Measurements from ENCODE around the gene SSR2.
"Not testable (repeated sequence)": the region's sequence is repeated elsewhere in the genome, so short reads cannot be mapped to it uniquely, and the experiment has no call there.

Gene SSR2

DNA sequence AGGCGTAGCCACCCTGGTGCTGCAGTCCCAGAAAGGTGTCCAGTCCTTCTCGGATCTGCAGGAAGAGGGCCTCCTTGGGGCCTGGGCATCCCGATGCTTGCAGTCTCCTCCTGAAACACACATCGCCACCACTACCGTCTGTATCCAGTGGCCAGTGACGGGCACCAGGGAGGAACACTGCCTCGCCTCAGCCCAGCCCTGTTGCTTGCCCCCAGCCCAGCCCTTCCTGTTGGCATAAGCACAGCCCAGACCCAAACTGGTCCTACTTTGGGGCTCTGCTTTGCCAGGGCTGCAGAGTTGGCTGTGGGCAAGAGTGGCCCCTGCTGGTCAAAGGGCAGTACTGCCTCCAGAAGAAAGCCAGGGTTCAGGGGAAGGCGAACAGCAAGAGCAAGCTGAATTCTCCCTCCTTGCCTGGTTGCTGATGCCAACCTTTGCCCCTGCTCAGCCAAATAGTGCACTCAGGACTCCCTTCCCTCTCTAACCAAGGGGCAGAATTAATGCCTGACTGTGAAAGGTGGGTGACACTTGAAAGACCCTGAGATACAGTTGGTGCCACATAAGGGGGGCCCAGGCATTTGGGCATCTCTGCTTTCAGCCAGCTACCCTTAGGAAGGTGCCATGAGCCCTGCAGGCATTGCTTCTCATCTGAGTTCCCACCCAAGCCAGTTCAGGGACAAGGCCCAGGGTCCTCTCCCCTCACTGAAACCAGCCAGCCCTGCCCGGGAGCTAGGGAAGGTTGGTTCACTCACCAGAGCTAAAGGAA is 31.3 kb downstream of the SSR2 start:
- peak; percentile 84 for DNase-seq

GRCh38 chr1:155984903-155985645 is 35.7 kb downstream of the SSR2 start:
- not testable (repeated sequence) for DNase-seq

GRCh38 chr1:155984341-155984740 is 36.4 kb downstream of the SSR2 start:
- DNase-seq, result no peak

- no peak for DNase-seq
Measured at GRCh38 chr1:155983191-155984024, 37.3 kb downstream of the SSR2 start.

GRCh38 chr1:155982106-155982505 is 38.6 kb downstream of the SSR2 start:
- DNase-seq, result no peak

GRCh38 chr1:155981266-155982088 is 39.3 kb downstream of the SSR2 start:
- DNase-seq, result no peak

- no peak for DNase-seq
Measured at GRCh38 chr1:155979597-155980343, 41.0 kb downstream of the SSR2 start.

DNA sequence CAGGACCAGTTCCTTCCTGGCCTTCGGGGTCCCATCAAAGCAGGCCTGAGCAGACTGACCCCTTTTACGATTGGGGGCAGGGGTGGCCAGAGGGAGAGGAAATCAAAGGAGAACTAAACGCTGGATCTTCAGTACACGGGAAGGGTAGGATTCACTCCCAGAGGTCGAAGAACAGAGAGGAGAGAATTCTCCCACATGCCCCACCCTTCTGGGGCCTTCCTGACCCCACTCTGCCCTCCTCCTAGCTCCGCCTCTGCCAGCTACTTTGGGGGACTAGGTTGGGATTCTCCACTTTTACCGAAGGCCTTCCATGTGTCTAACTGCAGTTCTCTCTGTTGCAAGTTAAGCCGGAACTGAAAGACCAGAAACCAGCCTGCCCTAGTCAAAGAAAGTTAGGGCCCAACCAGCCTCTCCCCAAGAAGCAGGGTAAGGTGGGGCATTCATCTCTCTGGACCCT is 41.8 kb downstream of the SSR2 start:
- DNase-seq, result peak; percentile 48

DNA sequence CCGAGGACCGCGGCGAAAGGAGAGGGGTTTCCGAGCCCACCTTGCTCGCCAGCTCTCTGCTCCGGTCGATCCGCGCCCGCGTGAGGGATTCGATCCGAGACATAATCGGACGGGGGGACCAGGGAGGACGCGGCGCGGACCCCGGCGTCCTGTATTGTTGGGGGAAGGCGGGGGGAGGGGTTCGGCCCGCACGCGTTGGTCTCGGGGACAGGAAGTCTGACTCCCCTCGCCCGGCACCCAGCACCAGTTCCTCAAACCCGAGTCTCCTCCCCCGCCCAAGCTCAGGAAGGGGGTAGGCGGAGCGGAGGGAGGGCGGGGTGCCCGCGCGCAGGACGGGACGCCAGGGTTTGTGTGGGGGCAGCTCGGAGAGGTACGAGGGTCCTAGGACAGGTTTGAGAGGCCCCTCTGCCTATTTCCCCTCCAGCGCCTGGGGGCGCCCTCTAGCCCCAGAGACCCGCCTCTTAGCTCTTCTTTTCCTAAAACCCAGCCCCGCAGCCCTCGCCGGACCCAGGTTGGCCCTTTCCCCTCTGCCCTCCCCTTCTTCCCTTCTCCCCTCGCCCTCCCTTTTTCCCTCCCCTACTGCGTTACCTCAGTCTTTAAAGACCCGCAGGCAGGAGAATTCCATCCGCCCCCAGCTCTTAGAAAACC is 42.3 kb downstream of the SSR2 start, which contains the start of gene ARHGEF2:
Gene ARHGEF2 (minus strand): TSS at position 223 of the 648 bp plus-strand sequence. CDS start 120 bp downstream, at position 103.
- DNase-seq, result peak; percentile 90

- DNase-seq, result peak; percentile 85
Measured at GRCh38 chr1:155977690-155978324, 42.9 kb downstream of the SSR2 start.

DNA sequence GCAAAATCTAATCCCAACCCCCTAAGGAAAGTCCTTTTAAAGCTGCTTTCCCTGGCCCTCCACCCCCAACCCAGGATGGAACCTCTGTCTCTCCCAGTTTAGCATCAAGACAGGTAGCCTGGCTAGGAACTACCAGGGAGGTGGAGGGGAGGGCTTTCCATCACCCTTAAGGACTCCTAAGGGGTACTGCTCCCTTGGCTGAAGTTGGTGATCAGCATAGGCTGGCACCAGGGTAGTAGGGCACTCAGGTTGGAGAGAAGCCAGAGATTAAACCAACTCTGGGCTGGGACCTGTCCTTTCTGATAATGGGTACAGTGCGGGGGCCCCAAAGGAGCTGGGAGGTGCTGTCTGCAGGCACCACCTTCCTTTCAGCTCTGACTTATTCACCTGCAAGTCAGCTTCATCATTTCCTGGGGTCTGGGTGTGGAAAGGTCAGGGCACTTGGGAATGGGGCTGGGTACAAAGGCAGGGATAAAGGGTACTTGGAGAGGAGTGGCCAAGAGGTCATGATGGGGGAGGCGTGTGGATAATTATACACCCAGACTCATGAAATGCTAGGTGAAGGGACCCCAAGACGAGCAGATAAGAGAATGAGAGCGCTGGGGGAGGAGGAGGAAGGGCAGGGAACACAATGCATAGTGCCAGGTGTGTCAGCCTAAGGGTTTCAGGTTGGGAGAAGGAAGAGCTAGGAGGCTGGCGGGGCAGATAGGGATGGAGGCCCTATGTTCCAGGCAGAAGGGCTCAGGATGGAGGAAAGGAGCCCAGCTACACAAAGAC is 43.6 kb downstream of the SSR2 start:
- peak; percentile 47 for DNase-seq

DNA sequence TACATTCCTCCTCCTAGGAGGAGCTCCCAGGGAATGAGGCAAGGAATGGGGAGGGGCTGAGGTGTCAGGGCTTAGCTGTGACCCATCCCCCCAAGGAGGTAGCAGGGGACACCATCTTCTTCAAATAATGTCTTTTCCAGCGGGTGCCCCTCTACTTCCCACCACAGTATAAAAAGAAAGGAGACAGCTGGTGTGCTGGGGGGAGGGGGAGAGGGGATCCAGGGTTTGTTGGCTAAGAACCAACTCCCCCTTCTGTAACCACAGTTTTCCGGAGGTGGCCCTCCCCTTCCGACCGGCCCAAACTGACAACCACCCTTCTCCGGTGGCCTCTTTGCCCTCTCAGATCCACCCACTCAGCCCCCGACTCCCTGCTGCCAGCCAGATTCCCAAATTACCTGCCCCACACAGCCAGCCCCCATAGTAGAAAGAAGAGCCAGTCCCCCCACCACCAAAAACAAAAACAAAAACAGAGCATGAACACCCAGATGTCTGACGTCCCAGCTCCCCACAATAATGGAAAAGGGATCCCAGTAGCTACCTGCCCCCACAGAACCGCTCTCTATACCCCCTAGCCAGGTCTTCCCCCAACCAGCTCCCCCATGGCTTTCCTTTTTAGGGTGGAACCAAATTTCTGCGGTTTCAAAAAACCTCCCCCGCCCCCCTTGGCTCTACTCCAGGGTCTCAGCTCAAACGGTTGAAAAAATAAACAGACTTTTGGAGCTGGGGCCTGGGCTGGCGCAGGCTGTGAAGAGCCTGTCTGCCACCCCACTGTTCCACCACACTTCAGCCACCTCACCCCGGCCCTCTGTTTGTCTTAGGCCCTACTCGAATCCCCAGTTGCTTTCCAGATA is 44.5 kb downstream of the SSR2 start:
- peak; percentile 76 for DNase-seq

DNA sequence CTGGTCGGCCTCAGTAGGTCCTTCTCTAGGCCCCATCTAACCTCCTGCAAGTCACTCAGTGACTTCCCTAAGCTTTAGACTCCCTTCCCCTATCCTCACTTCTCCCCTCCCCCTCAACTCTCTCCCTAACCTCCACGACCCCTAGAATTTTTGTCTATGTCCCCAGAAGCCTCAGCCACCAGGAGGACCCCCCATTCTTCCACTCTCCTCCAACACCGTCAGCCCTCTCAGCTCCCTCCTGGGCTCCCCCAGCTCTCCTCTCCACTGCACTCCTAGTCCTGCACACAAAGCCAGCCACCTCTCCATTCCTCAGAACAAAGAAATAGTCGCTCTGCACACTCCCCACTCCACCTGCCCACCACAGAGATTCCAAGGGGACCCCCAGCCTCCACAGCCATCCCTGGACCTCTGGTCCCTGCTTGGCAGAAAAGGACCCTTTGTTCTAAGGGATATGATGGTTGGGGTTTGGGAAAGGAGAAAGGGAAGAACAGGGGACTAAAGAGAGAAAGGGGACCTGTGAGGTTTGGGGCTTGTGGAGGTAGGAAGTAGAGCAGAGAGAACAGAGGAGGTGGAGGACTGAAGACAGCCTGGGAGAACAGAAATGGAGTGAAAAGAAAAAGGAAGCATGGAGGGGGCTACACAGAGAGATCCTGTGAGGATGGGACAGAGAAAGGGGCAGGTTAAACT is 45.2 kb downstream of the SSR2 start:
- DNase-seq, result no peak

DNA sequence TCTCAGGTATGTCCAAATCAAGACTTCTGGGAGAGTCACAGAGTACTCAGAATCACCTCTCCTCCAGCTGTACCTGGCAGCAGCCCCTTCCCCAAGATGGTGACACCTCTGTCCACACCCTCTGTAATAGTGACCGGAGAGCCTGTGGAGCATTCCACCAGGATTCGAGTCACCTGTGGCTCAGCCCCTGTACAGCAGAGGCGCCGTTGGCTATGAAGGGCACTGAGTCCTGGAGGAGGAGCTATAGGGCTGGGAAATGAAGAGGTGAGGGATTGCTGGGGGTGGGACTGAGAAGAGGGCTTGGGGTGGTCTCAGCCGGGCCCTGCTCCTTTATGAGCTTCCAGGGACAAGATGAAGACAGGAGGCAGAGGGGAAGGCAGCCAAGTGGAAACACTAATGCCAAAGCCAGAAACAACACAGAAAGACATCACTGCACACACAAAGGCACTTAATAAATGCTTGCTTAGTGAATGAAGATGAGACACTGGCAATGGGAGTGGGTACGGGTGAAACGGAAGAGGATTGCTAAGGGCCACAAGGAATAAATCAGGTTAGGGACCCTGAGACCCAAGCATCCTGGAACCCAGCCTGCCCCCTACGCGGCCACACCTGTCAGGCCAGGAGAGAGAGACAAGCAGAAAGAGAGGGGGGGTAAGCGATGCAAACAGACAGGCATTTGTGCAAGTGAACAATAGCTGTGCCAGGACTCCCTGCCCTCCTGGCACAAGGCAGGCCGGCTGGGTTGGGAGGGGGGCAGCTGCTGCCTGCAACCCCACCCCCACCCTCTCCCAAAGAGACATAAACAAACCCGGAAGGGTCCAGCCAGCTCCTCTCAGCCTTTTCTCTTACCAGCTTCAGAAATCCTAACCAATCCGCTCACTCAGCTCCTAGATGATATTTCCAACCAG is 46.3 kb downstream of the SSR2 start:
- DNase-seq, result no peak

DNA sequence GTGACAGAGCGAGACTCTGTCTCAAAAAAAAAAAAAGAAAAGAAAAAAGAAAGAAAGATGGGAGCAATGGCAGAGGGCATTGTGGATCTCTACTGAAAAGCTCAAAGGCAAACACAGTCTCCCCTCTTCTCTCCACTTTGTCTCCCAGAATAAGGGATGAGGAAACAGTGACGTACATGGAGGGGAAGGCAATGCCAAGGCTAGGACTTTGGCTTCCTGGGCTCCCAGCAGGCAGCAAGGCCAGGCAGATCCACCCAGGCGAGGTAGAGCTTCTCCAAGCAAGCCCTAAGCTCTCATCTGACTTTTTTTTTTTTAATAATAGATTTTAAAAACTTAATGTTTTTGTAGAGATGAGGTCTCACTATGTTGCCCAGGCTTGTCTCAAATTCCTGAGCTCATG is 47.0 kb downstream of the SSR2 start:
- DNase-seq, result no peak

GRCh38 chr1:155971910-155972809 is 48.6 kb downstream of the SSR2 start:
- DNase-seq, result no peak
